HepG2 (cell line): ENCODE data around the gene BAHD1. TPM values are rescaled to one million over a fixed set of nuclear protein-coding genes. Genes with fewer than 3 reads are reported as not detected.

Experiments
- ARID4A ChIP-seq: sonication (generic); formaldehyde crosslinking; IDR thresholded peaks from 2 replicates; pipeline ENCODE4 v1.5.0; 2020; ENCODE audit warnings: mild to moderate bottlenecking, missing genetic modification reagents, borderline replicate concordance
- CAMTA2 ChIP-seq: sonication (generic); formaldehyde crosslinking; IDR thresholded peaks from 2 replicates; pipeline ENCODE4 v1.4.0; 2020; ENCODE audit warnings: mild to moderate bottlenecking, missing genetic modification reagents, borderline replicate concordance
- DNMT3B ChIP-seq: conservative IDR thresholded peaks from 2 replicates; pipeline ENCODE4 v1.6.1; 2016; ENCODE audit warnings: missing biosample characterization, control low read depth
- FUBP1 ChIP-seq: sonication (generic); formaldehyde crosslinking; IDR thresholded peaks from 2 replicates; pipeline ENCODE4 v1.5.1; 2020; ENCODE audit warnings: missing genetic modification reagents, mild to moderate bottlenecking, borderline replicate concordance
- KLF12 ChIP-seq: sonication (generic); formaldehyde crosslinking; IDR thresholded peaks from 2 replicates; pipeline ENCODE4 v1.4.0; 2020; ENCODE audit warnings: missing genetic modification reagents, borderline replicate concordance
- LBX2 ChIP-seq: sonication (generic); formaldehyde crosslinking; IDR thresholded peaks from 2 replicates; pipeline ENCODE4 v1.5.0; 2020; ENCODE audit warnings: missing genetic modification reagents, mild to moderate bottlenecking, borderline replicate concordance
- NFE2 ChIP-seq: sonication (generic); formaldehyde crosslinking; IDR thresholded peaks from 2 replicates; pipeline ENCODE4 v1.4.0; 2020; ENCODE audit warnings: missing genetic modification reagents
- PLRG1 ChIP-seq: fragments of 450-650 bp; conservative IDR thresholded peaks from 2 replicates; pipeline ENCODE4 v1.6.1; 2016
- TEF ChIP-seq: sonication (generic); formaldehyde crosslinking; IDR thresholded peaks from 2 replicates; pipeline ENCODE4 v1.5.0; 2020; ENCODE audit warnings: missing genetic modification reagents
- ZFX ChIP-seq: sonication (generic); formaldehyde crosslinking; IDR thresholded peaks from 2 replicates; pipeline ENCODE4 v1.4.0; 2020; ENCODE audit warnings: mild to moderate bottlenecking, low read depth, missing genetic modification reagents, moderate library complexity
- ZFY ChIP-seq: sonication (generic); formaldehyde crosslinking; IDR thresholded peaks from 2 replicates; pipeline ENCODE4 v1.4.0; 2020; ENCODE audit warnings: missing genetic modification reagents
- ZNF180 ChIP-seq: sonication (generic); formaldehyde crosslinking; IDR thresholded peaks from 2 replicates; pipeline ENCODE4 v1.4.0; 2020; ENCODE audit warnings: low read depth, missing genetic modification reagents, borderline replicate concordance
- ZNF230 ChIP-seq: sonication (generic); formaldehyde crosslinking; IDR thresholded peaks from 2 replicates; pipeline ENCODE4 v1.4.0; 2020; ENCODE audit warnings: mild to moderate bottlenecking, missing genetic modification reagents
- ZNF362 ChIP-seq: sonication (generic); formaldehyde crosslinking; IDR thresholded peaks from 2 replicates; pipeline ENCODE4 v1.4.0; 2020; ENCODE audit warnings: missing genetic modification reagents, mild to moderate bottlenecking, borderline replicate concordance
- ZNF468 ChIP-seq: sonication (generic); formaldehyde crosslinking; IDR thresholded peaks from 2 replicates; pipeline ENCODE4 v1.8.0; 2022; ENCODE audit warnings: mild to moderate bottlenecking, moderate library complexity, missing genetic modification reagents
- ZNF703 ChIP-seq: sonication (generic); formaldehyde crosslinking; IDR thresholded peaks from 2 replicates; pipeline ENCODE4 v1.5.1; 2020; ENCODE audit warnings: missing genetic modification reagents, mild to moderate bottlenecking, moderate library complexity, borderline replicate concordance
- ZNF749 ChIP-seq: sonication (generic); formaldehyde crosslinking; IDR thresholded peaks from 2 replicates; pipeline ENCODE4 v1.8.0; 2022; ENCODE audit warnings: mild to moderate bottlenecking, missing genetic modification reagents, moderate library complexity, borderline replicate concordance
- polyA plus RNA-seq, 8 experiments: library from polyadenylated mRNA; depleted of rRNA in 3 of 8; stranded (reverse) in 7 of 8; unstranded in 1 of 8; fragments of >200 nt; fragmentation: Illumina TruSeq in 4 of 8; extraction: Trizol in 4 of 8; gene quantifications; 2 replicates each; pipeline versions ENCODE4 v1.2.1 to v1.2.3, GENCODE V29; 2011 to 2016; ENCODE audit warnings: low read depth in 4 of 8, missing spikeins in 1 of 8, mixed read lengths in 1 of 8; ENCODE audit not compliant: insufficient read depth in 1 of 8
- total RNA-seq, 5 experiments: library from RNA; depleted of rRNA; stranded (reverse); fragments of >200 nt; fragmentation: Illumina TruSeq; extraction: Trizol; gene quantifications; 2 replicates each; pipeline ENCODE4 v1.2.3, GENCODE V29; 2016; ENCODE audit warnings: low read depth in 1 of 5

BAHD1 gene
- total and polyA plus RNA-seq, 2 of the 13 experiments (the other 11 are each of a cell fraction or from before 2014, with no cell fraction given) = 3.3 to 8.7 TPM

GRCh38 chr15:40471105-40471807 lies 30.5 kb downstream of the BAHD1 start (continued):
- 0 out of 2 replicates have a peak, but pooled peaks have one; percentile 1 for TF ChIP-seq ZNF703 (CRISPR knock-in tag)
- no peak for TF ChIP-seq ZNF468
- TF ChIP-seq CAMTA2 = 0 out of 2 replicates have a peak, but pooled peaks have one; percentile 23
- TF ChIP-seq TEF (CRISPR knock-in tag) = no peak
- TF ChIP-seq KLF12 (CRISPR knock-in tag) = no peak
- no peak for TF ChIP-seq ZNF230 (CRISPR knock-in tag)
- no peak for TF ChIP-seq DNMT3B (CRISPR knock-in tag)
- TF ChIP-seq ZNF749 (CRISPR knock-in tag) = no peak
- TF ChIP-seq NFE2 (CRISPR knock-in tag) = no peak
- TF ChIP-seq ZNF362 (CRISPR knock-in tag) = no peak
- no peak for TF ChIP-seq LBX2 (CRISPR knock-in tag)
- TF ChIP-seq FUBP1 (CRISPR knock-in tag) = no peak
- peak; percentile 59 for TF ChIP-seq ZFY (CRISPR knock-in tag)
- TF ChIP-seq ZFX (CRISPR knock-in tag) = peak; percentile 56
- no peak for TF ChIP-seq ZNF180 (CRISPR knock-in tag)
- TF ChIP-seq ARID4A (CRISPR knock-in tag) = peak; percentile 23; the same call in 1 of the 2 replicates
- TF ChIP-seq PLRG1 = no peak
